Liver (tissue), 3 donors: ENCODE measurements around the gene CNFN.

Source experiments
- ATF3 ChIP-seq: IDR thresholded peaks from 2 replicates; pipeline ENCODE4 v1.6.1; 2016; ENCODE audit warnings: antibody characterized with exemption
- CTCF ChIP-seq: fragments of 150-350 bp; IDR thresholded peaks from 2 replicates; pipeline ENCODE4 v1.5.1; 2017; ENCODE audit warnings: improper control_type of control experiment, low read depth, low read length; ENCODE audit not compliant: missing input control
- EGR1 ChIP-seq, 2 donors: IDR thresholded peaks; 2 replicates each; pipeline ENCODE4 v1.6.1; 2016 to 2018; ENCODE audit warnings: antibody characterized with exemption in 2 of 2, low read depth in 2 of 2
- FOXA1 ChIP-seq: IDR thresholded peaks from 2 replicates; pipeline ENCODE4 v1.6.1; 2016; ENCODE audit warnings: antibody characterized with exemption
- GABPA ChIP-seq, 2 donors: IDR thresholded peaks in 1 of 2; conservative IDR thresholded peaks in 1 of 2; 2 replicates each; pipeline ENCODE4 v1.6.1; 2016; ENCODE audit warnings: antibody characterized with exemption in 2 of 2, mild to moderate bottlenecking in 1 of 2, moderate library complexity in 1 of 2
- JUND ChIP-seq, 2 donors: IDR thresholded peaks; 2 replicates each; pipeline ENCODE4 v1.6.1; 2016; ENCODE audit warnings: antibody characterized with exemption in 2 of 2
- MAX ChIP-seq: IDR thresholded peaks from 2 replicates; pipeline ENCODE4 v1.6.1; 2016; ENCODE audit warnings: antibody characterized with exemption
- RAD21 ChIP-seq, 2 donors: IDR thresholded peaks; 2 replicates each; pipeline ENCODE4 v1.6.1; 2016; ENCODE audit warnings: antibody characterized with exemption in 2 of 2, mild to moderate bottlenecking in 2 of 2
- REST ChIP-seq: IDR thresholded peaks from 2 replicates; pipeline ENCODE4 v1.6.1; 2016; ENCODE audit warnings: antibody characterized with exemption, mild to moderate bottlenecking
- SP1 ChIP-seq: IDR thresholded peaks from 2 replicates; pipeline ENCODE4 v1.6.1; 2018; ENCODE audit warnings: antibody characterized with exemption, mild to moderate bottlenecking
- TAF1 ChIP-seq: conservative IDR thresholded peaks from 2 replicates; pipeline ENCODE4 v1.6.1; 2016; ENCODE audit warnings: antibody characterized with exemption, mild to moderate bottlenecking
- YY1 ChIP-seq: IDR thresholded peaks from 2 replicates; pipeline ENCODE4 v1.6.1; 2016; ENCODE audit warnings: antibody characterized with exemption, mild to moderate bottlenecking
- ZBTB33 ChIP-seq: IDR thresholded peaks from 2 replicates; pipeline ENCODE4 v1.6.1; 2016; ENCODE audit warnings: antibody characterized with exemption
- donor health status: healthy.
- donor health status: healthy.

GRCh38 chr19:42362342-42362741 lies 27.8 kb downstream of the CNFN start:
- TF ChIP-seq CTCF (no peak), YY1 (no peak), RAD21 (IDR thresholded peaks at IDR 0.05) (no peak), FOXA1 (no peak), TAF1 (no peak), REST (no peak), ATF3 (no peak), EGR1 (IDR thresholded peaks at IDR 0.05; ENCODE audit: low read depth in 2 of 2) (no peak), ZBTB33 (no peak), MAX (no peak), JUND (IDR thresholded peaks at IDR 0.05) (no peak), GABPA (IDR thresholded peaks at IDR 0.05 in 1 of 2, conservative IDR thresholded peaks at IDR 0.05 in 1 of 2) (no peak), SP1 (no peak)
